Activated CD8-positive, alpha-beta T cell treated with anti-CD3 and anti-CD28 coated beads for 36 hours (primary cell): ENCODE data around the gene USP10. TPM values are rescaled to one million over a fixed set of nuclear protein-coding genes. Genes with fewer than 3 reads are reported as not detected.

Experiments
- ATAC-seq: fragments of 200-7000 bp; cut with Tn5 transposase; one replicate; pipeline ENCODE4 v1.10.0; 2021; ENCODE audit warnings: mild to moderate bottlenecking, moderate library complexity
- CTCF ChIA-PET: fragments of 350-600 bp; sonication (Branson Sonifier 250); formaldehyde crosslinking; loops from one replicate; lab custom pipeline; 2021; ENCODE audit warnings: antibody characterized with exemption; lab: Charles Lee
- POLR2A ChIA-PET: fragments of 350-600 bp; sonication (Branson Sonifier 250); formaldehyde crosslinking; loops from one replicate; lab custom pipeline; 2021; ENCODE audit warnings: antibody characterized with exemption; lab: Charles Lee
- DNase-seq: peaks from one replicate; pipeline ENCODE4 v3.0.0-alpha.2; 2020
- H3K27ac Mint-ChIP-seq: one replicate; pipeline ENCODE4 v1.8.0; 2021; ENCODE audit warnings: mild to moderate bottlenecking, mixed read lengths
- H3K27me3 Mint-ChIP-seq: one replicate; pipeline ENCODE4 v1.8.0; 2021; ENCODE audit warnings: mixed read lengths
- H3K36me3 Mint-ChIP-seq: one replicate; pipeline ENCODE4 v1.8.0; 2021; ENCODE audit warnings: low read depth, mixed read lengths
- H3K4me1 Mint-ChIP-seq: one replicate; pipeline ENCODE4 v1.8.0; 2021; ENCODE audit warnings: low read depth, mixed read lengths
- H3K4me3 Mint-ChIP-seq: one replicate; pipeline ENCODE4 v1.8.0; 2021; ENCODE audit warnings: mild to moderate bottlenecking, moderate library complexity, mixed read lengths
- H3K9me3 Mint-ChIP-seq: one replicate; pipeline ENCODE4 v1.8.0; 2021; ENCODE audit warnings: mixed read lengths
- intact Hi-C: fragments of 100-400 bp; cut with micrococcal nuclease; formaldehyde crosslinking; loops from one replicate; pipeline ENCODE4 v1.10.0; 2022
- total RNA-seq, 2 experiments: library from RNA; stranded (reverse); gene quantifications; one replicate each; pipeline ENCODE4 v1.2.3, GENCODE V29; 2021
- TF ChIP-seq, protein P1 (sequence below): fragments of 200-600 bp; IDR thresholded peaks from one replicate; pipeline ENCODE4 v1.8.0; 2022; ENCODE audit warnings: antibody characterized with exemption, mild to moderate bottlenecking

USP10 gene
- total RNA-seq, 2 experiments from 2014 or later = 116 TPM

DNA sequence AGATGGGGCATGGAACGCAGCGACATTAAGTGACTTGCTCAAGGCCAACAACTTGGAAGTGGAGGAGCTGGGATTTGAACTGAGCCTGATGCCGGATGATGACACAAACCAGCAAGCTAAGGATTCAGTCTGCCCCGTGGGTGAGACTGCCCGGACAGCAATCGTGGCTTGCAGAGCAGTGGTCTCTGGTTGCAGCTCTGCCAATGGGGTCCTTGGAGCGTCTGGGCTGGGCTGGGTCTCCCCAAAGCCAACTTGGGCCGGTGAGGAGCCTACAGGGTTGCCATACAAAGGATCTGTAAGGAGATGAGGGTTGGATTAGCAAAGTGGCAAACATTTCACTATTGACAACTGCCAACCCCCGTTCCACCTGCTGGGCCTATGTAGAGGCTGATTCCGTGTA, 117.4 kb downstream of the USP10 start:
- intact Hi-C loops = no loop called here
- TF ChIP-seq, protein P1, sequence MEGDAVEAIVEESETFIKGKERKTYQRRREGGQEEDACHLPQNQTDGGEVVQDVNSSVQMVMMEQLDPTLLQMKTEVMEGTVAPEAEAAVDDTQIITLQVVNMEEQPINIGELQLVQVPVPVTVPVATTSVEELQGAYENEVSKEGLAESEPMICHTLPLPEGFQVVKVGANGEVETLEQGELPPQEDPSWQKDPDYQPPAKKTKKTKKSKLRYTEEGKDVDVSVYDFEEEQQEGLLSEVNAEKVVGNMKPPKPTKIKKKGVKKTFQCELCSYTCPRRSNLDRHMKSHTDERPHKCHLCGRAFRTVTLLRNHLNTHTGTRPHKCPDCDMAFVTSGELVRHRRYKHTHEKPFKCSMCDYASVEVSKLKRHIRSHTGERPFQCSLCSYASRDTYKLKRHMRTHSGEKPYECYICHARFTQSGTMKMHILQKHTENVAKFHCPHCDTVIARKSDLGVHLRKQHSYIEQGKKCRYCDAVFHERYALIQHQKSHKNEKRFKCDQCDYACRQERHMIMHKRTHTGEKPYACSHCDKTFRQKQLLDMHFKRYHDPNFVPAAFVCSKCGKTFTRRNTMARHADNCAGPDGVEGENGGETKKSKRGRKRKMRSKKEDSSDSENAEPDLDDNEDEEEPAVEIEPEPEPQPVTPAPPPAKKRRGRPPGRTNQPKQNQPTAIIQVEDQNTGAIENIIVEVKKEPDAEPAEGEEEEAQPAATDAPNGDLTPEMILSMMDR = no peak
- no peak for DNase-seq
- ChIA-PET CTCF (no interaction called here), POLR2A (no interaction called here)
- Mint-ChIP-seq H3K9me3 (no peaks in the 10 kb centered on the region), H3K4me1 (peaks cover 9% of the 10 kb centered on the region), H3K4me3 (no peak overlapping the region), H3K36me3 (no peaks in the 10 kb centered on the region), H3K27me3 (peaks cover 24% of the 10 kb centered on the region), H3K27ac (no peak overlapping the region)
- ATAC-seq = no peak

DNA sequence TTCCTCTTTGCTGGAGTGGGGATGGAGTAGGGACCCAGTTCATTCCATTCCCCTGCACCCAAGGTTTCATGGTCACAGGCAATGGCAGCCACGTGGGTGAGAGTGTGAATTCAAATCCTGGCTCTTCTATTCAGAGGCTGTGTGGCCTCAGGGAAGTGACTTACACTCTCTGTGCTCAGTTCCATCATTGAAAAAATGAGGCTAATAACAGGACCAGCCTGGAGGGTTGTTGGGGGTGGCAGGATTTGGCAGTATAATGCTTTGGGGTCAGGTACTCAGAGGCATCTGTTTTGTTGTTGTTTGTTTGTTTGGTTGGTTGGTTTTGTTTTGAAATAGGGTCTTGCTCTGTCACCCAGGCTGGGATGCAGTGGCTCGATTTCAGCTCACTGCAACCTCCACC, 117.8 kb downstream of the USP10 start:
- ChIA-PET CTCF (no interaction called here), POLR2A (no interaction called here)
- Mint-ChIP-seq H3K27me3 (peaks cover 28% of the 10 kb centered on the region), H3K4me1 (peaks cover 9% of the 10 kb centered on the region), H3K36me3 (no peaks in the 10 kb centered on the region), H3K4me3 (no peak overlapping the region), H3K27ac (no peak overlapping the region), H3K9me3 (no peaks in the 10 kb centered on the region)
- TF ChIP-seq, protein P1 = no peak
- ATAC-seq = no peak
- no peak for DNase-seq
- intact Hi-C loops = no loop called here

DNA sequence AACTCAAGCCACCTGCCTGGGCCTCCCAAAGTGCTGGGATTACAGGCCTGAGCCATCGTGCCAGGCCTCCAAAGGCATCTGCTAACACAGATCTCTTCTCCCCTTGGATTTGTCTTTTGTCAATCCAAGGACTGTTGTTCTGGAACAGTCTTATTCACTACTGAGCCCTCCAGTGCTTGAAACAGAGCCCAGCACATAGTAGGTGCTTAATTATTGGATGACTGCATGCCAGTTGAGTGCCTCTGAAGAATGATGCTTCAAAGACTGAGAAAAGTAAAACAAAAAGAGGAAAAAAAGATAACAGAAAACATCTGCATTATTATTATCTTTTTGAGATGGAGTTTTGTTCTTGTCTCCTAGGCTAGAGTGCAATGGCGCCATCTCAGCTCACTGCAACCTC, 118.3 kb downstream of the USP10 start:
- peaks cover 9% of the 10 kb centered on the region for H3K4me1 Mint-ChIP-seq
- no peak overlapping the region for H3K27ac Mint-ChIP-seq
- H3K9me3 Mint-ChIP-seq = no peaks in the 10 kb centered on the region
- ATAC-seq = no peak
- H3K4me3 Mint-ChIP-seq = no peak overlapping the region
- intact Hi-C loops = no loop called here
- ChIA-PET POLR2A (no interaction called here), CTCF (interaction anchor here (1.4 to 2.4 kb wide), 2 partner anchors 64 to 312 kb away, joined by 4 to 11 read pairs; no protein-coding TSS in a partner anchor)
- TF ChIP-seq, protein P1 = no peak
- no peak for DNase-seq
- no peaks in the 10 kb centered on the region for H3K36me3 Mint-ChIP-seq
- H3K27me3 Mint-ChIP-seq = peaks cover 30% of the 10 kb centered on the region

DNA sequence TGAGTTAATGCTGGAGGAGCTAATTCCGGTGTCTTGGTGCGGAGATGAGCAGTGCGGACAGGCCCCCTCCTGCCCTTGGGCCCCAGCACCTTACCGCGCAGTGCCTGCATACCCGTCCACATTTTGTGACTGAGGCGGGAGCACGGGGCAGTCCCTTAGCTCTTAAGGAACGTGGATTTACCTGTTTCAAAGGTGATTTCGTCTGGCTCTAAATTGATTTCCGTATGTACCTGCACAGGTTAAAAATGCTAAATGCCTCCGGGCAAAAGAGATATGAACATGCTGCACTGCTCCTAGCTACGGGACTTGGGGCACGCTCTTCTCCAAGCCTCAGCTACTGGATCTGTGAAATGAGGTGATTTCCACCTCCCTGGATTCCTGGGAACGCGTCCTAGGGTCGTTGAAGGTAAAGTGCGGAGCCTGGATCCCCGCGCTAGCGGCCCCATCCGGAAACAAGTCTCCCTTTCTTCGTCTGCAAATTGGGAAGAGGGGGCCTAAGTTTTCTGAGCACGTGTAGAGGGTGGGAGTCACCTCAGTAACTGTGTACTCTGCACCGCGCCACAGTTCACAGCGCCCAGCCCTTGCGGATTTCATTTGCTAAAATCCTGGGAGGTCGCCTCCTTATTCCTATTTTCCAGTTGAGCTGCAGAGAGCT, 119.3 kb downstream of the USP10 start:
- Mint-ChIP-seq H3K4me3 (no peak overlapping the region), H3K9me3 (no peaks in the 10 kb centered on the region), H3K27ac (no peak overlapping the region), H3K4me1 (peaks cover 9% of the 10 kb centered on the region), H3K36me3 (no peaks in the 10 kb centered on the region), H3K27me3 (peaks cover 34% of the 10 kb centered on the region)
- ChIA-PET POLR2A (interaction anchor here (0.6 kb wide), 1 partner anchor 15 kb away, joined by 3 read pairs; no protein-coding TSS in a partner anchor), CTCF (interaction anchor here (1.3 to 2.4 kb wide), 4 partner anchors 65 to 313 kb away, joined by 4 to 11 read pairs (median 6); no protein-coding TSS in a partner anchor)
- DNase-seq = no peak
- ATAC-seq = no peak
- TF ChIP-seq, protein P1 = no peak
- intact Hi-C loops = no loop called here

DNA sequence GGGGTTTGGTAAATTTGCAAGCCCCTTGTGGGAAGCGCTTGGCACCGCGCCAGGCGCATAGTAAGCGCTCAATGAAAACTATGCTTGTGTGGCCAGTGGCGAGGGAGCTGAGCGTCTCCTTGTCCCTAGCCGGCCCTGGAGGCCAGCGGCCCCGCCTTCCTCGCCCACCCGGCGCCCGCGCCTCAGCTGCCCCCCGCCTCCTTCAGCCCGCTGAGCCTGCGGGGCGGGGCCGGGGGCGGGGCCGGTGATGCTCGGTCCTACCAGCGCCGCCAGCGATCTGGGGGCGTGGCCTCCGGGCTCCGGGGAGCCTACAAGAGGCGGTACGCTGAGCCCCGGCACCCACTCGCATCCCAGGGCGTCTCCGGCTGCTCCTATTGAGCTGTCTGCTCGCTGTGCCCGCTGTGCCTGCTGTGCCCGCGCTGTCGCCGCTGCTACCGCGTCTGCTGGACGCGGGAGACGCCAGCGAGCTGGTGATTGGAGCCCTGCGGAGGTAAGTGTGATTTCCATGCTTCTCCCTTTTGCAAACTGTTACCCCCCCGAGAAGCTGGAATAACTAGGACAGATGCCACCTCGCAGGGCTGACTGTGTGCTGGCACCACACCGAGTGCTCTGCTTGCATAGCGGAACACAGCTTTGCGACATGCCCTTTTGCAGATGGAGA, 120.0 kb downstream of the USP10 start, which contains the start of gene CRISPLD2:
Gene CRISPLD2, plus strand, starts transcription at position 342 of the 661 bp plus-strand sequence. CDS start 18,511 bp downstream, outside the sequence.
- POLR2A ChIA-PET = no interaction called here
- no peaks in the 10 kb centered on the region for H3K36me3 Mint-ChIP-seq
- H3K27me3 Mint-ChIP-seq = peaks cover 34% of the 10 kb centered on the region
- CTCF ChIA-PET = interaction anchor here (1.3 to 2.4 kb wide), 4 partner anchors 65 to 314 kb away, joined by 4 to 11 read pairs (median 6); no protein-coding TSS in a partner anchor
- intact Hi-C loops = no loop called here
- H3K9me3 Mint-ChIP-seq = no peaks in the 10 kb centered on the region
- TF ChIP-seq, protein P1 = no peak
- peak within 1 kb of the TSS; percentile 50 for H3K4me3 Mint-ChIP-seq
- ATAC-seq (peak; percentile 99), DNase-seq (peak; percentile 90)
- H3K4me1 Mint-ChIP-seq = peaks cover 9% of the 10 kb centered on the region
- no peak within 1 kb of the TSS for H3K27ac Mint-ChIP-seq
